IPS DF 6.9 (cell line): ENCODE measurements around the gene HEG1.

Experiments
- DNase-seq: peaks from one replicate; pipeline ENCODE4 v3.0.0-alpha.2; 2013; ENCODE audit warnings: low read depth, low spot score
- H3K27ac ChIP-seq: one replicate; pipeline ENCODE4 v1.5.1; 2013; ENCODE audit warnings: low read length, control low read depth
- H3K27me3 ChIP-seq: 2 replicates; pipeline ENCODE4 v1.6.1; 2013; ENCODE audit warnings: mild to moderate bottlenecking, low read length; ENCODE audit not compliant: control insufficient read depth, insufficient read depth
- H3K36me3 ChIP-seq: 2 replicates; pipeline ENCODE4 v1.6.1; 2013; ENCODE audit warnings: low read length; ENCODE audit not compliant: control insufficient read depth, insufficient read depth
- H3K4me1 ChIP-seq: 2 replicates; pipeline ENCODE4 v1.6.1; 2013; ENCODE audit warnings: low read length; ENCODE audit not compliant: control insufficient read depth, insufficient read depth
- H3K4me3 ChIP-seq: 2 replicates; pipeline ENCODE4 v1.5.1; 2013; ENCODE audit warnings: mild to moderate bottlenecking, low read length
- H3K9me3 ChIP-seq: 2 replicates; pipeline ENCODE4 v1.6.1; 2013; ENCODE audit warnings: low read length, inconsistent platforms; ENCODE audit not compliant: control insufficient read depth, insufficient read depth
- WGBS: extraction: QIAGEN DNeasy Blood & Tissue Kit; methylation state at CpG from one replicate; pipeline ENCODE4 v1.1.7; 2013; ENCODE audit warnings: mixed read lengths, missing lambda C conversion rate; ENCODE audit not compliant: insufficient read length, insufficient coverage; 5-methylcytosine and 5-hydroxymethylcytosine counted together

The HEG1 gene

GRCh38 chr3:125013095-125013494 lies 42.7 kb downstream of the HEG1 start:
- Histone ChIP-seq H3K4me3 (no peak overlapping the region), H3K9me3 (no peaks in the 10 kb centered on the region), H3K36me3 (peaks cover 2% of the 10 kb centered on the region), H3K27me3 (no peaks in the 10 kb centered on the region), H3K27ac (no peak overlapping the region), H3K4me1 (no peaks in the 10 kb centered on the region)
- WGBS = no CpG with 5 or more reads among the region's 1 CpG
- no peak for DNase-seq

GRCh38 chr3:125011941-125012340 lies 43.9 kb downstream of the HEG1 start:
- no peaks in the 10 kb centered on the region for H3K9me3 ChIP-seq
- no peak overlapping the region for H3K4me3 ChIP-seq
- no peaks in the 10 kb centered on the region for H3K4me1 ChIP-seq
- no peaks in the 10 kb centered on the region for H3K27me3 ChIP-seq
- no peak overlapping the region for H3K27ac ChIP-seq
- WGBS = no CpG with 5 or more reads among the region's 7 CpGs
- H3K36me3 ChIP-seq = peaks cover 2% of the 10 kb centered on the region
- no peak for DNase-seq

GRCh38 chr3:125010393-125010792 lies 45.4 kb downstream of the HEG1 start:
- H3K27me3 ChIP-seq = no peaks in the 10 kb centered on the region
- no peaks in the 10 kb centered on the region for H3K9me3 ChIP-seq
- H3K4me3 ChIP-seq = no peak overlapping the region
- DNase-seq = no peak
- no CpG with 5 or more reads among the region's 7 CpGs for WGBS
- H3K36me3 ChIP-seq = peaks cover 2% of the 10 kb centered on the region
- no peak overlapping the region for H3K27ac ChIP-seq
- no peaks in the 10 kb centered on the region for H3K4me1 ChIP-seq

- no CpG with 5 or more reads among the region's 4 CpGs for WGBS
- no peaks in the 10 kb centered on the region for H3K4me1 ChIP-seq
- H3K4me3 ChIP-seq = no peak overlapping the region
Observed at GRCh38 chr3:125008766-125009165, 47.0 kb downstream of the HEG1 start.

GRCh38 chr3:125006291-125006731 lies 49.5 kb downstream of the HEG1 start:
- H3K36me3 ChIP-seq = no peaks in the 10 kb centered on the region
- no peaks in the 10 kb centered on the region for H3K4me1 ChIP-seq
- H3K27ac ChIP-seq = no peak overlapping the region
- DNase-seq = no peak
- no peak overlapping the region for H3K4me3 ChIP-seq
- H3K9me3 ChIP-seq = no peaks in the 10 kb centered on the region
- no peaks in the 10 kb centered on the region for H3K27me3 ChIP-seq
- WGBS = no CpG with 5 or more reads among the region's 5 CpGs

More at GRCh38 chr3:125008766-125009165, 47.0 kb downstream of the HEG1 start:
- Histone ChIP-seq H3K9me3 (no peaks in the 10 kb centered on the region), H3K27me3 (no peaks in the 10 kb centered on the region), H3K27ac (no peak overlapping the region), H3K36me3 (no peaks in the 10 kb centered on the region; the same call in 1 of the 2 replicates)
- no peak for DNase-seq

- no peaks in the 10 kb centered on the region for H3K36me3 ChIP-seq
Observed at GRCh38 chr3:125005676-125006075, 50.1 kb downstream of the HEG1 start.

GRCh38 chr3:125005222-125005621 lies 50.6 kb downstream of the HEG1 start:
- no peak for DNase-seq
- no CpG with 5 or more reads among the region's 4 CpGs for WGBS
- no peaks in the 10 kb centered on the region for H3K4me1 ChIP-seq
- H3K9me3 ChIP-seq = no peaks in the 10 kb centered on the region
- no peak overlapping the region for H3K27ac ChIP-seq
- no peak overlapping the region for H3K4me3 ChIP-seq
- no peaks in the 10 kb centered on the region for H3K27me3 ChIP-seq
- H3K36me3 ChIP-seq = no peaks in the 10 kb centered on the region

More at GRCh38 chr3:125005676-125006075, 50.1 kb downstream of the HEG1 start:
- no peaks in the 10 kb centered on the region for H3K27me3 ChIP-seq
- DNase-seq = no peak
- WGBS = no CpG with 5 or more reads among the region's 5 CpGs
- H3K9me3 ChIP-seq = no peaks in the 10 kb centered on the region
- no peak overlapping the region for H3K4me3 ChIP-seq
- no peak overlapping the region for H3K27ac ChIP-seq
- no peaks in the 10 kb centered on the region for H3K4me1 ChIP-seq

- no CpG with 5 or more reads among the region's 10 CpGs for WGBS
- Histone ChIP-seq H3K9me3 (no peaks in the 10 kb centered on the region), H3K36me3 (no peaks in the 10 kb centered on the region), H3K4me1 (no peaks in the 10 kb centered on the region), H3K27me3 (no peaks in the 10 kb centered on the region), H3K27ac (no peak overlapping the region), H3K4me3 (no peak overlapping the region)
- DNase-seq = no peak
Observed at GRCh38 chr3:125003859-125004595, 51.8 kb downstream of the HEG1 start.

- WGBS = no CpG with 5 or more reads among the region's 7 CpGs
- Histone ChIP-seq H3K9me3 (no peaks in the 10 kb centered on the region), H3K4me3 (no peak overlapping the region), H3K27ac (no peak overlapping the region), H3K4me1 (no peaks in the 10 kb centered on the region), H3K27me3 (no peaks in the 10 kb centered on the region), H3K36me3 (no peaks in the 10 kb centered on the region)
- no peak for DNase-seq
Observed at GRCh38 chr3:125003369-125003853, 52.4 kb downstream of the HEG1 start.

- H3K36me3 ChIP-seq = no peaks in the 10 kb centered on the region
- no peaks in the 10 kb centered on the region for H3K9me3 ChIP-seq
- no peak overlapping the region for H3K4me3 ChIP-seq
- no peak for DNase-seq
- no CpG with 5 or more reads among the region's 11 CpGs for WGBS
- no peaks in the 10 kb centered on the region for H3K4me1 ChIP-seq
- no peaks in the 10 kb centered on the region for H3K27me3 ChIP-seq
- no peak overlapping the region for H3K27ac ChIP-seq
Observed at GRCh38 chr3:125002414-125003368, 53.1 kb downstream of the HEG1 start.
